ENCODE results near the gene MYLK.

The MYLK gene

DNA sequence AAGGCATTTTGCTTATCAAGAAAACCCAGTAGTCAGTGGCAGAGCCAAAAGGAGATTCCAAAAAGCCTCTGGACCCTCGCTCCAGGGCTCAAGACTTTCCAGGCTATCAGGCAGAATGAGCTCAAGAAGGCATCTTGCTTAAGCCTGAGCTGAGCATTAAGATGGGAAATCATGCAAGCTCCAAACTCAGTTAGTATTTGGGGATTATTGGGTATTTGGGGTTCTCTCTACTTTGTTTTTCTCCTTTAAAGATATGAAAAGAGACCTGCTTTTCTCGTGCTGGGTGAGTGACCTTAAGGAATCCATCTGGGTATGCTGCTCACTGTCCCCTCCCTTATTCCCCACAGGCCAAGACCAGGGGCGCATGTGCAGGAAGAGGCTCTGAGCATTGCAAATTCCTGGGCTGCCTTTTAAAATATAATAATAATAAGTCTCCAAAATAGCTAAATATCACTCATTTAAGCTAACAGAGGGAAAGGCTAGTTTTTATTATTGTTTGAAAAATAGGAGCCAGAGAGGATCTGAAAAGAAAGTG, 223.9 kb downstream of the MYLK start:
- no peak for DNase-seq

DNA sequence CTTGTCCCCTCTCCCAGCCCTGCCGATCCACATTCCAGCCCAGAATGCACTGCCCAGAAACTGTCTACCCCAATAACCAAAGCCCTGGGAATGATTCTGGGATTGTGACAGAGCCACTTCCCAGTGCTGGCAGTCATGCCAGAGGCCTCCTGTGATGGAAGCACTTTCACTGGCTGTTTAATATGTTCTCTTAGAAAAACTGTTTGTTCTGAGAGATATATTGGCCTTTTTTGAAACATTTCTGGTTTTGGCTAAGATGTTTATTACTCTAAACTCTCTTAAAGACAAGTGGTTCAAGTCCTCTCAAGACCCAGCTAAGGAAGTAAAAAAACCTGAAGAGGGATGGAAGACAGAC, 225.3 kb downstream of the MYLK start:
- no peak for DNase-seq

DNA sequence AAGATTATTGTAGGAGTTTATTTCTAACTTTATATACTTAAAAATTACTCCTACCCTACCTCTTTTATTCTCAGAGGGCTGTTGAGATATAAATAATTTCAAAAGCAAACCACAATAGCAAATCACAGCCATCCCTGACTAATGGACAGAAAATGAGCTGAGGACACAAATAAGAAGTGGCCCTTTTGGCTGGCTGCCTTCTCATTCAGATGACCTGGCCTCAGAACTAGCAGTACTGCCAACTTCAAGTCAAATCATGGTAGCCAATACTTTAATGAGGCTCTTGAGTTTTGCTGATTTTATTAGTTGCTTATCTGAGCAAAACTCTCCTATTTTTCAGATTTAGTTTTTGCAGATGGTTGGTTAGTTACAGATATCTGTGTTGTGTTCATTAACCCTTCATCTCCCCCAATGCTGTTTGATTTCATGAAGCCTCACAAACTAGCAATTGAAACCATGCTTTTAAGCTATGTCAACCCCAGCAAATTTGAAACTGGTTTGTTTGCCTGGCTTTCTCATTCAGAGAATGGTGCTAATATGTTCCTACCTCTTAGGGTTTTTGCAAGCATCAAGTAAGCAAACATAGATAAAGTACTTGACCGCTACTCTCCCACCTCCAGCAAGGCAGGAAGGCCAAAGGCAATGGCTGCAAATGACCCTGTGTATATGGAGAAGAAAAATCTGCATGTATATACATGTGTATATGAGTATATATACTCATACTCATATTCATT, 225.8 kb downstream of the MYLK start:
- DNase-seq, result no peak

DNA sequence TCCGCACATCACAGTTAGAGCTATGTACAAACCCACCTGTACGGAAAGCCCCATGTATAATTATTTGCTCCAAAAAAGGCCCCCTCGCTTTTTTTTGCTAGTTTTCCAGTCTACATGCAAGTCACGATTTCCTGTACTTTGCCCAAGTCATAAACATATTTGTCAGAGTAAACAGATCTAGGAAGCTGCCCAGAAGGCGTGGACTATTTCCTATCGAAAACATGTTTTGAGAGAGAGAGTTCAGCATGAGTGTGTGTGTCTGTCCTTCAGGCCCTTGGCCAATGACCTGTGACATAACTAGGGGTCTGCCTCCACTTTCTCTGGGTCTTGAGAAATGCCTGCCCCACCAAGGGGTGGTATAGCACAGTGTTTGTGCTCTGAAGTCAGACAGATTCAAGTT, 226.6 kb downstream of the MYLK start:
- no peak for DNase-seq

DNA sequence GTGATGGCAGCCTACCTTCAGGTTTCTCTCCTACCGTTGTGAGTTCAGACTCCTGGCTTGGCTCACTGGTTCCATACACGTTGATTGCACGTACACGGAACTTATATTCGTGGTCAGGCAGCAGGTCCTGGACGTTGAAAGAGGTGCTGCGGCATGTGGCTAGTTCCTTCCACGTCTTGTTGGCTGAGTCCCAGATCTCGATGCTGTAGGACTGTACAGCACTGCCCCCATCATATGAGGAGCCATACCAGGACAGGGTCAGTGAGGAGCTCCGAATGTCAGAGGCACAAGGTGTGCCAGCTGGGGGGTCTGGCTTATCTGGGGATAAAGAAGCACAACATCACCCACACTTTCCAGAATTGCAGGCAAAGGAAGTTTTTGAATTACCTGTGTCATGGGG, 227.0 kb downstream of the MYLK start:
- no peak for DNase-seq

DNA sequence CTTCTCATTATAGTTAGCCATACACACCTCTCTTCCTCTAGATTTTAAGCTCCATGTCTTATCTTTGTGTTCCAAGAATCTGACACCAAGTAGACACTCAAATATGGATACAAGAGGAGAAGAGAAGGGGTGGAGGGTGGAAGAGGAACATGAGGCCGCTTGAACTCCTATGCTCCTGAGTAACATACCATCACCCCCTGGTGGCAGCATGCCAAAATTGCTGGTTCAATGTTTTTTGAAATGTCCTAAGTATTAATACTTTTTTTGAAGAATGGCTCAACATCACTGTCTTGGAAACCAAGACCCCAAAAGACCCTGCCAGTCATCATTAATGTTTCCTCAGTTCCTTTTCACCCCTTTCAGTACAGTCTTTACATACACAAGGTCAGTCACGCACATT, 227.4 kb downstream of the MYLK start:
- no peak for DNase-seq

DNA sequence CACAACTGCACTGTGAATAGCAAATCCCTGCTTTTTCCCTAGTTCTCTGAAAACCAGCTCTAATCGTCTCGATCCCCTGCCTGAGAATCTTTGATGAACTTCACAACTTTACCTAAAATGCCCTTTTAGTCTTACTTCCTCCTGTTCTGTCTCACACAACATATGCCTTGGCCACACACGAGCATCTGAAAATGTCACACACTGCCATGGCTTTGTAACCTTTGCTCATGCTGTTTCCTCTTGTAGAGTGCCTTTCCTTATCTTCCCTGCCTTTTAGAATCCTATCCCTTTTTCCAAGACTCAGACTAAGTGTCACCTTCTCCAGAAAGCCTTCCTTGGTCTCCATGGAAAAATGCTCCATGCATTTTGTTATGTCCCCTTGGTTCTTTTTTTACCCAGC, 227.9 kb downstream of the MYLK start:
- no peak for DNase-seq

DNA sequence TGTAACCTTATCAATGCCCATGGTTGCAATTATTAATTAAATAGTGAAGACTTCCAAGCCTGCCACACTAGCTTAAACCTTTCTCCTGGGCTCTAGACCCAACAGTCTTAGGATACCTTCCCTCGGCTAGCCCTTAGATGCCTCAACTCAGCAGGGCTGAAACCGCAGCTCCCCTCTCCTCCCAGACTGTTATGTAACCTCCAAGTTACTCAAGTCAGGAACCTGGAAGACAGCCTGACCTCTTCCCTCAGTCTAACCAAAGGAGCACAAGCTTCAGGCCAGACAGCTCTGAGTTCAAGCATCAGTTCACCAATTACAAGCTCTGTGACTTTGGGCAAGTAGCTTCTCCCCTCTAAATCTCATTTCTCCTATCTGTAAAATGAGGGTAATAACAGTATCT, 228.7 kb downstream of the MYLK start:
- DNase-seq, result no peak

DNA sequence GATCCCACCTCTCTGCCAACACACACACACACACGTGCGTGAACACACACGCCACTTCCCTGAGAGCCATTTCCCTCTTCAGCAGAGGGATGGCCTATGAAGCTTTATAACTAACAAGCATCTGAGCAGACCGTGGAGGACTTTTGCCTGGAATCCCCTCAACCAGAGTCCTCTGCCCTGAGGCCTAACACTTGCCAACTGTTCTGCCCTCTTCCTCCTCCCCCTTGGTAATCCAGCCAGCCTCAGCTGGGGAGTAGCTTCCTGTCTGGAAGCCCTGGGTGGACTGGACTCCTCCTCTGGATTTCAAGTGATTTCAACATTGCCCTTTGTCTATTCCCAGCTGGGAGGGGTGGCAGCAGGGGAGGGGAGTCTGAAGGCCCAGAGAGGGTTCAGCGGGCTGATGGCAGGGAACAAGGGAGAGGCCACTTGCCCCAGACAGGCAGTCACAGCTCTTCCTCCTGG, 230.9 kb downstream of the MYLK start:
- no peak for DNase-seq

DNA sequence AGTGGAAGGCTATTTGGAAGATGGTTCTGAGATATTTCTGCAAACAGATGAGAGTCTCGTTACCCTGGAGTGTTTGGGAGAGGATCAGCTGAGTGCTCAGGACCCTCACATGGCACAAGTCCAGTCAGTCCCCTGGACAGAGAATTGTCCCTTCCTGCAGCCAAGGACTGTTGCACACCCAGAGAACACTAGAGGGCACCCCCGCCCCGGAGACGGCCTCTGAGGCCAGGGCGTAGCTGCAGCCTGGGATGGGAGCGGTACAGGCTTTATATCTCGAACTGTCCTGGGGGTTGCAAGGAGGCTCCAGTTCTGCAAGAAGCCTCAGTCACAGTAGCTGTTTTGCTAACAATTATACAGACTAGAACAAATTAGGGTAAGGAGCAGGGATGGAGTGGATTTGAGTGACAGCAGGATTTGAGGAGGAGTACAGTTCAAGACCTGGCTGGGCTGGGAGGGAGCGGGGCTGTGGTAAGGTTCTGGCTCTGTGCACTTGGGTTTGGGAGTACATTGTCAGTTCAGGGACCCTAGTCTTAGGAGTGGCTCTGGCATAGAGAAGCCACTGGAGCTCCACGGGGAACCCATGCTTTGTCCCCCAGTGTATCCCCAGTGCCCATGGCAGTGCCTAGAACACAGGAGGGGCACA, 231.7 kb downstream of the MYLK start:
- no peak for DNase-seq

DNA sequence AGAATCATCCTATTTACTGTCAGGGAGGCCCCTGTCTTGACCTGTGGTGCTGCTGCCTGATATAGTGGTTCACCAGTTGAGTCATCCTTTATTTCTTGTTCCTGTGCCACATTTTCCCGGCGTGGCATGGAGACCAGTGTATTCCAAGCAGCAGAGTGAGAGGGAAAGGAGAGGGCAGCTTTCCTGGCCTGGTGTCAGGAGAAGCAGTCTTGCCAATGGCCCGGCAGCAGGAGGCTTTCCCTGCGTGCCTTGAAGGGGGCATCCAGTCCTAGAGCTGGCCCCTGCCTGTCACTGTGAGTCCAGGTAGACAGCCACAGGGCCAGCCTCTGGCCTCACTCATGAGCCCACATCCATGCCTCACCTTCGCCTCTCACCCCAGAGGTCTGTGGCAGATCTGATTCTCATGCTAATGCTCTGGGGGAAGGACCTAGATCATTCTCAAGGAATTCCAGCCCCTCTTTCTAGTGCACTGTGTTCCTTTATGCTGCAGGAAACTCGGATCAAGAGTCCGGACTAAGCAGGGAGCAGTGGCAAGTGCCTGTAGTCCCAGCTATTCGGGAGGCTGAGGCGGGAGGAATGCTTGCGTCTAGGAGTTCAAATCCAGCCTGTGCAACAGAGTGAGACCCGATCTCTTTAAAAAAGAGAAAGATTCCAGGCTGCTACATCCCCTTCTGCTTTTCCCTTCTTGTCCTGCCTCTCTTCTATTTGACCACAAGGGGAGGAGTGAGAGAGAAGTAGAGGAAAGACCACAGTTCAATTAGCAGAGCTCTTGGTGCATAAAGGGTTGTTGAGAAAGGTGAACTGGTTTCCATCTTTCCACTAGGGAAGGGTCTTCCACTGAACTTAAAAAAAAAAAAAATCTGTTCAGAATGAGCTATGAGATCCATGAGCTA, 232.4 kb downstream of the MYLK start:
- DNase-seq, result no peak

DNA sequence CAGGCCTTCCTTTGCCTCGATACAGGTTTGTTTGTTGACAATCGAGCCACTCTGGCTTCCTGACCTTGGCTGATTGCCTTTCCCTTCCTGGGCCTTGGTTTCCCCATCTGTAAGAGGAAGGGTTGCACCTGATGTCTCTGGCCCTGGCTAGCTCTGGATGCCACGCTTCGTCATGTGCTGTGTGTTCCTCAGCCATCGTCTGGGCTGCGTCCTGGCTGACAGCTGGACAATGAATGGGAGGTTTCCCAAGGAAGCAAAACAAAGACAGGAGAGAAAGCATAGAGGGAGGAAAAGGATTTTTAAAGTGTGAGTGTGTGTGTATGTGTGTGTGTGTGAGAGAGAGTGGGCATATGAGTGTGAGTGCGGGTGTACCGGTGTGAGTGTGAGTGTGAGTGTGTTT, 234.0 kb downstream of the MYLK start:
- DNase-seq, result no peak

DNA sequence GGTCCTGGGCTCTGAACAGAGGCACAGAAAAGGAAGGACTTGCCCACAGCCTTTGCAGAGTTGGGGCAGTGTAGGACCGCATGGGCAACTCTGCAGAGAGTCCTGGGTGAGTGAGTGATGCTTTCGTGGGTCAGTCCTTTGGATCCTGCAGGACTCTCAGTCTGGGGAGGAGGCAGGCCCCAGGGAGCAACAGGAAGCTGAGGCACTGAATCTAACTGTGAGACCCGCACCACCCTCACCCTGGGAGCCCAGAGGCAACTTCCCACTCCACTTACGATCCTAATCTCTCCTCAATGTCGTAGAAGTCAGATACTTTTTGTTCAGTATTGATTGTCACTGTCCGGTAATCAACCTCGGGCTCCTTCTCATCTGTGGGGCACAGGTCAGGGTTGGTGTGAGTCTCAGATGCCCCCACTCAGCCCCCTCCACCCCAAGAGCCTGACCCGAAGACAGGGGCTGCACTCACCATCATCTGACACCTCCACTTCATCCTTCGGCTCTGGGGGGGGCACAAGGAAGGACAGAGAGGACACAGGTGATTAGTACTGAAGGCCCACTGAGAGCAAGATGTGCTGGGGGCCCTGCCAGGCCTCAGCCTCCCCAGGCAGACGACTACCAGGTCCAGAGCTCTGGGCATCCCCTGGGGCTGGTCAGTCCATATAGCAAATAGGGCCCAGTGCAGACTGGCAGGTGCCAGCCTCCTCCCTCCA, 235.3 kb downstream of the MYLK start:
- DNase-seq, result no peak

DNA sequence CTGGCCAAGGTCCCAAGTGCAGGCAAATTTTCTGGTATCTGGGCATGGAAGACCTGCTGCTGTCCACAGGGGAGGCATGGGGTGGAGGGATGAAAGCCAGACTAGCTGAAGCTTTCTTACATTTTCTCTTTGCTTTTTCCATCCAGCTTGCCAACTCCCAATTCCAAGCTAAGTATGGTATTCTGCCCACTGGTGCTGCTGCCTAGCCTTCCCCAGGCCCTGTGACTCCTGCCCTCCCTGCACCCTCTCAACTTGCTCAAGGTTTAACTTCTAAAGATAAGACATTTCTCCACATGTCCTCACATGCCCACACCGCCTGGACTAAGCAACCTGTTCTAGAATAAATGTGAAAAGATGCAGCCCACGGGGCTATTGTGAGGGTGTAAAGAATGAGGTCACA, 239.8 kb downstream of the MYLK start:
- no peak for DNase-seq

DNA sequence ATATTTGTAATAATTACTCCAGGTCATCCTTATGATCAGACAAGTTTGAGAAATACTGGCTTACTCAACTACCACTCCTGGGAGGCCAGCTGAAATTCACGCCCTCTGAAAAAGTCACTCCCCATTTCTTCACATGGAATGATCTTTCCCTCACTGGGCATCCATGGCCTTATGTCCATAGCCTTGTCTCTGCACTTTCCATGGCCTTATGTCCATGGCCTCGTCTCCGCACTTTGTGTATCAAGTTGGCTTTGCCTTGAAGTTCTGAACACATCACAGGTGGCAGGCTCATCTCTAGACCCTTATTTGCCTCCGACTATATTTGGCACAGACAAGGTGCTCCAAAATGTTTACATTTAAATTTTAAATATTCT, 241.2 kb downstream of the MYLK start:
- no peak for DNase-seq

DNA sequence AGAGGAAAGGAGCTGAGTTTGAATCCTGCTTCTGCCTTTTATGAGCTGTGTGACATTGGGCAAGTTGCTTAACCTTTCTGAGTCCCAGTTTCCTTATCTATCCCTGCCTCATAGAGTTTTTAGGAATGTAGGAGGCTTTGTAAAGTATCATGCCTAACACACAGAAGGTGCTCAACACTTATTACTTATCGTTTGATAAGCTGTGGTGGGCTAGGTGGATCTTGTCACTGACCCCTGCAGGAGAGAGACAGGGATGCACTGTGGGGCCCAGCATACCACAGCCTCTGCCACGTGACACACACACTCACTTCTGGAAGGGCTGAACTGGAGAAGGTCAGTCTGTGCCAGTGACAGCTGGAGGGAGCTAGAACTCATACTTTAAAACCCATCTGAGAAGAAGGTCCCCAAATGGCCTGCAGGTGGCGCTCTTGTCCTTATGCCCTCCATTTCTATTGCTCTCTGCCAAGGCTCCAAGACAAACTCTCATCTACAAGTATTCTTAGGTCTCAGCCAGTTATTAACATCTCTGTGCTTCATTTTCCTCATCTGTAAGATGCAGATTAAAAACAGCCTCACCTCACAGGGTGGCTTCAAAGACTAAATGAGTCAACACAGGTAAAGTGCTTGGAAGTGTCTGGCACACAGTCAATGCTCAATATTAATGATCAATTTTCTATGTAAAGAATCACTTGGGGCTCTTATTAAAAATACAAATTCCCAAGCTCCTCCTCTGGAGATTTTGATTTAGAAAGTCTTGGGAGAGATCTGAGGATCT, 241.8 kb downstream of the MYLK start:
- no peak for DNase-seq

DNA sequence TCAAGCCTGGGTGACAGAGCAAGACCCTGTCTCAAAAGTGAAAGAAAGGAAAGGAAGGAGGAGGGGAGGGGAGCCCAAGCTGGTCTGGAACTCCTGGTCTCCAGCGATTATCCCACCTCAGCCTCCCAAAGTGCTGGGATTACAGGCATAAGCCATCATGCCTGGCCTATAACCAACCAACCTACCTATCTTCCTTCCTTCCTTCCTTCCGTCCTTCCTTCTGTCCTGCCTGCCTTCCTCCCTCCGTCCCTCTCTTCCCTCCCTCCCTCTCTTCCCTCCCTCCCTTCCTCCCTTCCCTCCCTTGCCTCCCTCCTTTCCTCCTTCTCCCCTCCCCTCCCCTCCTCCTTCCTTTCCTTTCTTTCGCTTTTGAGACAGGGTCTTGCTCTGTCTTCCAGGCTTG, 242.6 kb downstream of the MYLK start:
- DNase-seq, result no peak

DNA sequence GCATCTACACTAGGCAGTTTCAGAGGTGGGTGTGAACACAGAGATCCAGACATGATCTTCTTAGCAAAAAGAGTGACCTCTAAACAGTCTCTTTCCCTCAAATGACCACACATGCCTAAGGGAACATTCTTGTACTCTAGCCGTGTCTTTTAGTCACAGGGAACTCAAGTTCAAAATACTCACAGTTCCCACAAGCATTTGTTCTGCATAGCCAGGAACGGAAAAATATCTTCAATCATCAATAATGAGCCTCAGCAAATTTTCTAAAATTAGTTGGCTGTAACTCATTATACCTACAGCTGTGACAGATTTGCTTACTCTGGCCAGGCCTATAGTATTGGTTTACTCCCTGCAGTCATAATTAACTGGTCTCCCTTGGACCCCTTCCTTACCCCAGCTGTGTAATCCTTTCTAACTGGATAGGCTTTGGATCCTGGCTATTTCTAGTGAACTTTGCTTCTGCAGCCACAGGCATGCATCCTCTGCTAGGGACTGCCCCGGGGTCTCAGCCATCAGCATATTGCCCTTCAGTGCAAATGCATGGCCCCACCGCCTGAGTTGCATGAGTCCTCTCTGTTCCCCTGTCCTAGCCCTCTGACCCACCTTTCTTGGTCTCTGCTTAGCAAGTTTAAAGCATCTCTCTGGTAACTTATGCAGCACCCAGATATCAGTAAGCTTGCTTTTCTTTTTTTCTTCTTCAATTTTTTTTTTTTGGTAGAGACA, 243.2 kb downstream of the MYLK start:
- no peak for DNase-seq

DNA sequence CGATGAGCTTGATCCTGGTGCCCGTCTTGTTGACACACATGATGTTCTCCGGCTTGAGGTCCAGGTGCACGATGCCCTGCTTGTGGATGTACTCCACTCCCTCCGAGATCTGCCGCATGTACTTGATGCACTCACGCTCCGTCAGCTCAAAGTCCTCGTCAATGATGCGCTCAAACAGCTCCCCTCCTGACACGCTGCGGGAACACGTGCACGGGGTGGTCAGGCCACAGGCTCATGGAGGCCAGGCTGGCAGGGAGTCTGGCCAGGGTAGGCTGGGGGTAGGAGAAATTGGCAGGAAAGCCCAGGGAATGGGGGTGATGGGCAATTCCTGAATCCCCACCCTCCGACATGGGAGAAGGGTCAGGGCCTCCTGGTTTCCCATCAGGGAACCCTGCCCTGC, 243.8 kb downstream of the MYLK start:
- DNase-seq, result no peak

DNA sequence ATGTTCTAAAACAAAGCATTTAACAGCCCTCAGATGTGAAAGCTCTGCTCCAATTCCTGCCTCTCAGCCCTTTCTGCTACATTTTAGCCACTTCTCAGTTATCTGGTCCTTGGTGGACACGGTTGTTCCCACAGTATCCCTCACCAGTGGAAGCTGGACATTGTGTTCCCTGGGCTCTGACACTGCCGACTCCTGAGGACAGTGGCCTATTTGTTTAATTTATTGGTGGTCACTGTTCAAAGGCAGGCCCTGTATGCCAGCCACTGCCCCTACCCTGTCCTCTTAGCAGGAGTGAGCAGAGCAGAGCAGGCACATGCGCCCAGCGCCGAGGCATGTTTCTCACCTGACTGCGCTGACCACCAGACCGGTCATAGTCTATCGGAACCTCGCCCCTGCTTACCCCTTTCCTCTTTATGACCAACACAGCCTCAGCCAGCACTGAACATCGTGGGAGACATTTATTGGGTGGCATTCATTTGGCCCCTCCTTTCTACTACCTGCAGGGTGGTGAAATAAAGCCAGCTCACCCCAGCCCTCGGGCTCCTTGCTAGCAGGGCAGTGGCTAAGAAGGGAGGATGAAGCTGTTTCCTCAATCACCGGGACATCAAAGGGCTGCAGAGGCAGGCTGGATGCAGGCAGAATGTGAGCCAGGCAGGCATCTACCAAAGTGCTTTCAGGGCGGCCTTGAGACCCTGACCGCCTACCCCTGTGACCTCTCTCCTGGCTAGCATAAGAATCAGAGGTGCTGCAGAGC, 245.0 kb downstream of the MYLK start:
- DNase-seq, result no peak

DNA sequence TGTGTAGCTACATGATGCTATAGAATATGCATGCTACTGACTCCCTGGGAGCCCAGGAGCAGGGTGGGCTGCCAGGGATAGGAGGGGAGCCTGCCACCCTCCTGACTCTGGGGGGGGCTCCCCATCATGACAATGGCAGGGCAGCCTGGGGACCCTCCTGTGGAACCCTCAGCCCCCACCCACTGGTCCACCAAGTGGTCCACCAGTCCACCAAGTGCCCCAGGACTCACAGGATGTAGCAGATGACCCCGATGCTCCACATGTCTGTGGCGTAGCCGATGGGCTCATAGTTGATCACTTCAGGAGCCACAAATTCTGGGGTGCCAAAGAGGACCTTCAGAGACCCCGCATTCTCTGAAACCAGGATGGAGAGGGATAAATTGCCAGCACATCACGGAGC, 246.3 kb downstream of the MYLK start:
- DNase-seq, result no peak
